HCT116 (cell line): Measurements from ENCODE around the gene IL10. TPM values are rescaled to one million over a fixed set of nuclear protein-coding genes. Genes with fewer than 3 reads are reported as not detected.

ENCODE experiments used
- ATAC-seq: fragments of 200-7000 bp; cut with Tn5 transposase; 2 replicates; pipeline ENCODE4 v1.9.1; 2020; ENCODE audit warnings: mild to moderate bottlenecking, moderate library complexity
- BruUV-seq: library from RNA; stranded (reverse); fragments of 400-500 nt; replicated peaks from 2 replicates; lab custom pipeline; 2021; lab: Mats Ljungman, UMichigan
- CTCF ChIA-PET: fragments of 300-600 bp; sonication (Branson Sonifier 250); formaldehyde crosslinking; loops from one replicate; lab custom pipeline; 2021; ENCODE audit warnings: antibody characterized with exemption; lab: Charles Lee
- POLR2A ChIA-PET: fragments of 300-600, 350-600 bp; sonication (Branson Sonifier 250); formaldehyde crosslinking; loops from one replicate; lab custom pipeline; 2021; ENCODE audit warnings: antibody characterized with exemption; lab: Charles Lee
- RAD21 ChIA-PET, 2 experiments: fragments of 300-600 bp; sonication (Branson Sonifier 250); formaldehyde crosslinking; loops; one replicate each; lab custom pipeline; 2023; ENCODE audit warnings: low total read pairs in 2 of 2; ENCODE audit not compliant: uncharacterized antibody in 2 of 2, unreplicated experiment in 2 of 2, low non-redundant PET in 1 of 2; lab: Charles Lee
- DNase-seq: peaks from one replicate; pipeline ENCODE4 v3.0.0-alpha.2; 2010; ENCODE audit warnings: low read depth, low spot score
- H2AFZ ChIP-seq: fragments of 200-600 bp; shearing (Covaris generic), sonication (generic); 2 replicates; pipeline ENCODE4 v1.6.1; 2017; ENCODE audit warnings: low read depth, mixed run types, mixed read lengths, antibody characterized with exemption, low read length; ENCODE audit not compliant: poor library complexity, severe bottlenecking
- H3K27ac ChIP-seq: 2 replicates; pipeline ENCODE4 v1.5.1; 2012; ENCODE audit warnings: low read depth, low read length
- H3K27me3 ChIP-seq: fragments of 200-600 bp; sonication (generic); 2 replicates; pipeline ENCODE4 v1.6.1; 2016; ENCODE audit warnings: mixed run types, low read length, mixed read lengths; ENCODE audit not compliant: insufficient read depth
- H3K36me3 ChIP-seq, 2 experiments: fragments of 200-500 bp in 1 of 2; fragments of 200-600 bp in 1 of 2; sonication (Bioruptor generic) in 1 of 2; sonication (generic) in 1 of 2; 2 replicates each; pipeline versions ENCODE4 v1.5.1 to v1.6.1; 2014 to 2016; ENCODE audit warnings: low read length in 2 of 2, inconsistent platforms in 1 of 2, mixed read lengths in 1 of 2, mixed run types in 1 of 2; ENCODE audit not compliant: insufficient read depth in 2 of 2, control insufficient read depth in 1 of 2
- H3K4me1 ChIP-seq, 2 experiments: fragments of 200-600 bp in 1 of 2; sonication (generic) in 1 of 2; 2 replicates each; pipeline versions ENCODE4 v1.5.1 to v1.6.1; 2012 to 2017; ENCODE audit warnings: low read length in 2 of 2, inconsistent platforms in 1 of 2, mild to moderate bottlenecking in 1 of 2, mixed read lengths in 1 of 2, mixed run types in 1 of 2, moderate library complexity in 1 of 2; ENCODE audit not compliant: insufficient read depth in 2 of 2, control insufficient read depth in 1 of 2
- H3K4me2 ChIP-seq: fragments of 200-600 bp; sonication (generic); 2 replicates; pipeline ENCODE4 v1.6.1; 2017; ENCODE audit warnings: mixed run types, low read length, mixed read lengths
- H3K4me3 ChIP-seq, 2 experiments: fragments of 200-600 bp in 1 of 2; sonication (generic) in 1 of 2; replicated peaks in 1 of 2; 2 replicates each; pipeline ENCODE4 v1.5.1; 2011 to 2016; ENCODE audit warnings: low read length in 2 of 2, control low read depth in 1 of 2, low read depth in 1 of 2, mild to moderate bottlenecking in 1 of 2, mixed read lengths in 1 of 2, mixed run types in 1 of 2
- H3K79me2 ChIP-seq: fragments of 200-600 bp; sonication (generic); 2 replicates; pipeline ENCODE4 v1.6.1; 2017; ENCODE audit warnings: mild to moderate bottlenecking, mixed run types, low read length, moderate library complexity, mixed read lengths; ENCODE audit not compliant: insufficient read depth
- H3K9ac ChIP-seq: fragments of 200-600 bp; sonication (generic); 2 replicates; pipeline ENCODE4 v1.6.1; 2016; ENCODE audit warnings: low read length, mixed read lengths
- H3K9me2 ChIP-seq: fragments of 200-600 bp; sonication (generic), shearing (Covaris generic); 2 replicates; pipeline ENCODE4 v1.6.1; 2017; ENCODE audit warnings: mixed run types, mild to moderate bottlenecking, moderate library complexity; ENCODE audit not compliant: insufficient read depth
- H3K9me3 ChIP-seq, 2 experiments: fragments of 200-500 bp in 1 of 2; fragments of 200-600 bp in 1 of 2; sonication (Bioruptor generic) in 1 of 2; sonication (generic) in 1 of 2; 2 replicates each; pipeline ENCODE4 v1.6.1; 2014 to 2017; ENCODE audit warnings: low read length in 2 of 2, mixed read lengths in 2 of 2, inconsistent platforms in 1 of 2, low read depth in 1 of 2, mild to moderate bottlenecking in 1 of 2, mixed run types in 1 of 2, moderate library complexity in 1 of 2; ENCODE audit not compliant: control insufficient read depth in 1 of 2, insufficient read depth in 1 of 2
- H4K20me1 ChIP-seq: fragments of 200-600 bp; sonication (generic), shearing (Covaris generic); 2 replicates; pipeline ENCODE4 v1.6.1; 2017; ENCODE audit warnings: mixed run types, mild to moderate bottlenecking, moderate library complexity; ENCODE audit not compliant: insufficient read depth
- EZH2 ChIP-seq: fragments of 200-600 bp; sonication (generic); IDR thresholded peaks from 2 replicates; pipeline ENCODE4 v1.6.1; 2017; ENCODE audit warnings: antibody characterized with exemption, mixed run types
- JUND ChIP-seq: IDR thresholded peaks from 2 replicates; pipeline ENCODE4 v1.6.1; 2012
- POLR2AphosphoS5 ChIP-seq: IDR thresholded peaks from 2 replicates; pipeline ENCODE4 v1.6.1; 2011; ENCODE audit warnings: mild to moderate bottlenecking, low read depth, low read length, moderate library complexity
- REST ChIP-seq: IDR thresholded peaks from 2 replicates; pipeline ENCODE4 v1.6.1; 2012; ENCODE audit warnings: low read depth
- SRF ChIP-seq: IDR thresholded peaks from 2 replicates; pipeline ENCODE4 v1.6.1; 2012; ENCODE audit warnings: low read depth
- TCF7L2 ChIP-seq: IDR thresholded peaks from 2 replicates; pipeline ENCODE4 v1.7.0; 2011; ENCODE audit warnings: borderline replicate concordance, inconsistent platforms; ENCODE audit not compliant: insufficient read depth, insufficient read length; ENCODE audit errors: extremely low read depth
- ZNF274 ChIP-seq: fragments of 200-500 bp; sonication (Bioruptor generic); IDR thresholded peaks from 2 replicates; pipeline ENCODE4 v1.6.1; 2014; ENCODE audit warnings: mild to moderate bottlenecking, low read depth, low read length, inconsistent platforms
- intact Hi-C: fragments of 100-400 bp; cut with micrococcal nuclease; formaldehyde crosslinking; loops from 2 replicates; pipeline ENCODE4 v1.10.0; 2022
- total RNA-seq: library from RNA; stranded (reverse); gene quantifications from one replicate; pipeline ENCODE4 v1.2.1, GENCODE V29; 2021; ENCODE audit not compliant: unreplicated experiment
- TF ChIP-seq, protein P1 (sequence below): IDR thresholded peaks from 2 replicates; pipeline ENCODE4 v1.6.1; 2011; ENCODE audit warnings: mild to moderate bottlenecking, low read length, moderate library complexity; ENCODE audit not compliant: insufficient replicate concordance; ENCODE audit errors: extremely low read depth
- TF ChIP-seq, protein P2 (sequence below): IDR thresholded peaks from 2 replicates; pipeline ENCODE4 v1.6.1; 2012

The IL10 gene
- total RNA-seq, 1 experiment from 2014 or later = not detected

DNA sequence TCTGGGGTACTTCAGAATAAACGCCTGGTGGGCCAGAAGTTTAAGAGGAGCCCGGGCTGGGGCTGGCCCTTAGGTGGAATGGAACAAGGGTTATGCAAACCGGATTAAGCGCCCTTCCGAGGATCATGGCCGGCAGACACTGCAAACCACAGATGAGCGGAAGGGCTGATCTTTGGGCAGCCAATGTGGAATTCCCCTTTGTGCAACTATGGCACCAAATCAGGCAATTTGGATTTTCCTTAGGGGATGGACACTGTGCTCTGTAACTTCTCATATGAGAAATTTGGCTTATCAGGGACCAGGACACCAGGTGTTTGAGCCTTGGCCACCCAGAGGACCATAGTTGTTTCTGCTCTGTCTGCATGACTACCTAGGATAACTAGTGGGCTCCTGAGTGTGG lies 5.7 kb upstream of the IL10 start (continued):
- TF ChIP-seq, protein P1, sequence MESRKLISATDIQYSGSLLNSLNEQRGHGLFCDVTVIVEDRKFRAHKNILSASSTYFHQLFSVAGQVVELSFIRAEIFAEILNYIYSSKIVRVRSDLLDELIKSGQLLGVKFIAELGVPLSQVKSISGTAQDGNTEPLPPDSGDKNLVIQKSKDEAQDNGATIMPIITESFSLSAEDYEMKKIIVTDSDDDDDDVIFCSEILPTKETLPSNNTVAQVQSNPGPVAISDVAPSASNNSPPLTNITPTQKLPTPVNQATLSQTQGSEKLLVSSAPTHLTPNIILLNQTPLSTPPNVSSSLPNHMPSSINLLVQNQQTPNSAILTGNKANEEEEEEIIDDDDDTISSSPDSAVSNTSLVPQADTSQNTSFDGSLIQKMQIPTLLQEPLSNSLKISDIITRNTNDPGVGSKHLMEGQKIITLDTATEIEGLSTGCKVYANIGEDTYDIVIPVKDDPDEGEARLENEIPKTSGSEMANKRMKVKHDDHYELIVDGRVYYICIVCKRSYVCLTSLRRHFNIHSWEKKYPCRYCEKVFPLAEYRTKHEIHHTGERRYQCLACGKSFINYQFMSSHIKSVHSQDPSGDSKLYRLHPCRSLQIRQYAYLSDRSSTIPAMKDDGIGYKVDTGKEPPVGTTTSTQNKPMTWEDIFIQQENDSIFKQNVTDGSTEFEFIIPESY = no peak

GRCh38 chr1:206776229-206776628 lies 3.9 kb upstream of the IL10 start:
- H3K4me1 ChIP-seq = no peaks in the 10 kb centered on the region
- RAD21 ChIA-PET = no interaction called here
- no peaks in the 10 kb centered on the region for H3K79me2 ChIP-seq
- CTCF ChIA-PET = no interaction called here
- DNase-seq = no peak
- H4K20me1 ChIP-seq = no peaks in the 10 kb centered on the region
- no peak overlapping the region for H3K4me3 ChIP-seq
- H3K9ac ChIP-seq = no peak overlapping the region
- TF ChIP-seq POLR2AphosphoS5 (no peak), JUND (no peak), TCF7L2 (no peak), ZNF274 (no peak), SRF (no peak), EZH2 (no peak), REST (no peak)
- TF ChIP-seq, protein P2, sequence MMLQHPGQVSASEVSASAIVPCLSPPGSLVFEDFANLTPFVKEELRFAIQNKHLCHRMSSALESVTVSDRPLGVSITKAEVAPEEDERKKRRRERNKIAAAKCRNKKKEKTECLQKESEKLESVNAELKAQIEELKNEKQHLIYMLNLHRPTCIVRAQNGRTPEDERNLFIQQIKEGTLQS = no peak
- H3K27me3 ChIP-seq = peaks cover 18% of the 10 kb centered on the region; the same call in 1 of the 2 replicates
- no peak for ATAC-seq
- no peaks in the 10 kb centered on the region for H3K36me3 ChIP-seq
- H3K9me3 ChIP-seq = no peaks in the 10 kb centered on the region
- no peaks in the 10 kb centered on the region for H3K9me2 ChIP-seq
- POLR2A ChIA-PET = no interaction called here
- intact Hi-C loops = no loop called here
- H3K27ac ChIP-seq = no peak overlapping the region
- no TSS peak for BruUV-seq
- H3K4me2 ChIP-seq = no peak overlapping the region
- no peak overlapping the region for H2AFZ ChIP-seq
